ENCODE data around the gene PRKAR1B.

DNA sequence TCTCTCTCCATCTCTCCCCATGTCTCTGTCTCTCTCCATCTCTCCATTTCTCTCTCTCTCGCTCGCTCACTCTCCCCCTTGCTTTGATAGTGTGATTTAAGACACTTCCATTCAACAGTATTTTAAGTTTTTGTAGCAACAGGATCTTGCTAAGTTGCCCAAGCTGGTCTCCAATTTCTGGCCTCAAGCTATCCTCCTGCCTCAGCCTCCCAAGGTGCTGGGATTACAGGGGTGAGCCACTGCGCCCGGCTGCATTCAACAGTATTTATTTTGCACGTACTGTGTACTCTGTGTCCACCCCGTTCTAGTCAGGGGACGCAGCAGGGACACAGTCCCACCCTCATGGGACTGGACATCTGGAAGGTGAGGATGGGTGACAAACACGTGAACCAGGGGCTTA, 193.0 kb downstream of the PRKAR1B start:
- TF ChIP-seq EZH2phosphoT487 (IDR thresholded peaks at IDR 0.05; ENCODE audit: borderline replicate concordance) (no peak), CTCF (conservative IDR thresholded peaks at IDR 0.05; ENCODE audit: low read length) (no peak)

Data from Loucy (cell line).